Effector memory CD4-positive, alpha-beta T cell (primary cell): ENCODE results near the gene OR1K1.
A peak's percentile ranks its signal among the peaks of the same experiment; 100 is the strongest.
"Not testable (repeated sequence)": the region's sequence is repeated elsewhere in the genome, so short reads cannot be mapped to it uniquely, and the experiment has no call there.

Experiments used
- DNase-seq, 3 donors: peaks; one replicate each; pipeline ENCODE4 v3.0.0-alpha.2; 2020
- H3K27ac ChIP-seq: 2 replicates; pipeline ENCODE4 v1.7.0; 2013; ENCODE audit warnings: mild to moderate bottlenecking, low read length, moderate library complexity; ENCODE audit not compliant: insufficient read depth, poor library complexity, severe bottlenecking
- H3K27me3 ChIP-seq: replicated peaks from 2 replicates; pipeline ENCODE4 v1.7.0; 2013; ENCODE audit warnings: mild to moderate bottlenecking, low read length; ENCODE audit not compliant: insufficient read depth, control insufficient read depth, poor library complexity, severe bottlenecking
- H3K36me3 ChIP-seq: 2 replicates; pipeline ENCODE4 v1.7.0; 2013; ENCODE audit warnings: mild to moderate bottlenecking, low read length, moderate library complexity; ENCODE audit not compliant: control insufficient read depth, insufficient read depth
- H3K4me1 ChIP-seq: 2 replicates; pipeline ENCODE4 v1.7.0; 2013; ENCODE audit warnings: low read length, mild to moderate bottlenecking; ENCODE audit not compliant: control insufficient read depth, insufficient read depth, poor library complexity, severe bottlenecking
- H3K4me3 ChIP-seq: 2 replicates; pipeline ENCODE4 v1.7.0; 2013; ENCODE audit warnings: low read length, low read depth, mild to moderate bottlenecking; ENCODE audit not compliant: insufficient read depth, poor library complexity, severe bottlenecking
- H3K9me3 ChIP-seq: 2 replicates; pipeline ENCODE4 v1.7.0; 2013; ENCODE audit warnings: mild to moderate bottlenecking, low read length, moderate library complexity; ENCODE audit not compliant: control insufficient read depth

The OR1K1 gene

DNA sequence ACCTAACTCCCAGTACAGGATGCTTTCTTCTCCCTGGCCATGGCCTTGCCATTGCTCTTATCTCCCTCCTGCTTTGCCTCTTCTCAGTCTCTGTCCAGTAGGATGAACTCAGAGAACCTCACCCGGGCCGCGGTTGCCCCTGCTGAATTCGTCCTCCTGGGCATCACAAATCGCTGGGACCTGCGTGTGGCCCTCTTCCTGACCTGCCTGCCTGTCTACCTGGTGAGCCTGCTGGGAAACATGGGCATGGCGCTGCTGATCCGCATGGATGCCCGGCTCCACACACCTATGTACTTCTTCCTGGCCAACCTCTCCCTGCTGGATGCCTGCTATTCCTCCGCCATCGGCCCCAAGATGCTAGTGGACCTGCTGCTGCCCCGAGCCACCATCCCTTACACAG, 11.1 kb upstream of the OR1K1 start, which contains the start of gene OR5C1:
OR5C1 (plus strand) TSS at position 103 of the 400 bp plus-strand sequence; CDS start at position 103, 0 bp downstream.
- Histone ChIP-seq H3K4me1 (no peaks in the 10 kb centered on the region), H3K36me3 (no peaks in the 10 kb centered on the region), H3K27me3 (no peaks in the 10 kb centered on the region), H3K4me3 (no peak within 1 kb of the TSS), H3K9me3 (no peaks in the 10 kb centered on the region), H3K27ac (no peak within 1 kb of the TSS)
- DNase-seq = no peak

DNA sequence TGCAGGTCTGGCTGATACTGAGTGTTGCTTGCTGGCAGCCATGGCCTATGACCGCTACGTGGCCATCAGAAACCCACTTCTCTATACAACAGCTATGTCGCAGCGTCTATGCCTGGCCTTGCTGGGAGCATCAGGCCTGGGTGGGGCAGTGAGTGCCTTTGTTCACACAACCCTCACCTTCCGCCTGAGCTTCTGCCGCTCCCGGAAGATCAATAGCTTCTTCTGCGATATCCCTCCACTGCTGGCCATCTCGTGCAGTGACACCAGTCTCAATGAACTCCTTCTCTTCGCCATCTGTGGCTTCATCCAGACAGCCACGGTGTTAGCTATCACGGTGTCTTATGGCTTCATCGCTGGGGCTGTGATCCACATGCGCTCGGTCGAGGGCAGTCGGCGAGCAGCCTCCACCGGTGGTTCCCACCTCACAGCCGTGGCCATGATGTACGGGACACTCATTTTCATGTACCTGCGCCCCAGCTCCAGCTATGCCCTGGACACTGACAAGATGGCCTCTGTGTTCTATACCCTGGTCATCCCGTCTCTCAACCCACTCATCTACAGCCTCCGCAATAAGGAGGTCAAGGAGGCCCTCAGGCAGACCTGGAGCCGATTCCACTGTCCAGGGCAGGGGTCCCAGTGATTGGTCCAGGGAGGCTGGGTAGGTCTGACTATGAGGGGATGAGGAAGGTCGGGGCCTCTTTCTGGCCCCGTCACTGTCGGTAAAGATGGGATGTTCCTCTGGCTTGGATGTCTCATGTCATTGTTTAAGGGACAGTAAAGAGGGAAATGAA, 10.5 kb upstream of the OR1K1 start:
- DNase-seq = no peak
- no peaks in the 10 kb centered on the region for H3K36me3 ChIP-seq
- no peaks in the 10 kb centered on the region for H3K4me1 ChIP-seq
- H3K9me3 ChIP-seq = no peaks in the 10 kb centered on the region
- H3K4me3 ChIP-seq = no peak overlapping the region
- no peak overlapping the region for H3K27ac ChIP-seq
- no peaks in the 10 kb centered on the region for H3K27me3 ChIP-seq

DNA sequence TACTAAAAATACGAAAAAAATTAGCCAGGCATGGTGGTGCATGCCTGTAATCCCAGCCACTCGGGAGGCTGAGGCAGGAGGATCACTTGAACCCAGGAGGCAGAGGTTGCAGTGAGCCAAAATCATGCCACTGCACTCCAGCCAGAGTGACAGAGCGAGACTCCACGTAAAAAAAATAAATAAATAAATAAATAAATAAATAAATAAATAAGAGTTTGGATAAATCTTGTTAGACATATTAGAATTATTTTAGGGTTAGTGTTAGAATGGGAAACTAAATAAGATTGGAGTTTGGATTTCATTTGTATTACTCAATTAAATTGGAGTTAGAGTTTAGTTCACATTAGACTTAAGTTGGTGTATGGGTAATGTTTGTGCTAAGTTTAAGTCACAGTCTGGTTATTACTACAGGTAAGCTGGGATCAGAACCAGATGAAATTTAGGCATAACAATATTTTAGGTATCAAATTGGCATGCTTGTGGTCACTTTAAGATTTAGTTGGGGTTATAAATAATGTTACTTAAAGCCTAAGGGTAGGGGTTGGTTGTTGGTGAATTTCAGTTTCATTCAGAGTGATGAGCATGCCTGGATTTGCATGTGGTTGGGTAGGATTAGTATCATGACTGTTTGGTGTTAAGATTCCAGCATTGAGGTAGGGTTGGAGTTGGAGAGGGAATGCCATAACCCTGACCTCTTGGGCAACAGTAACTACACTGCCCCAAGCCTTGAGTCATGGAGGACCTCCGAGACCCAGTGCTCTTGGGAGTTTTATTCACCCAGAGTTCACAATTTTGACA, 7.9 kb upstream of the OR1K1 start:
- Histone ChIP-seq H3K27me3 (no peaks in the 10 kb centered on the region), H3K9me3 (no peaks in the 10 kb centered on the region), H3K4me3 (no peak overlapping the region), H3K27ac (no peak overlapping the region), H3K4me1 (no peaks in the 10 kb centered on the region), H3K36me3 (no peaks in the 10 kb centered on the region)
- no peak for DNase-seq

DNA sequence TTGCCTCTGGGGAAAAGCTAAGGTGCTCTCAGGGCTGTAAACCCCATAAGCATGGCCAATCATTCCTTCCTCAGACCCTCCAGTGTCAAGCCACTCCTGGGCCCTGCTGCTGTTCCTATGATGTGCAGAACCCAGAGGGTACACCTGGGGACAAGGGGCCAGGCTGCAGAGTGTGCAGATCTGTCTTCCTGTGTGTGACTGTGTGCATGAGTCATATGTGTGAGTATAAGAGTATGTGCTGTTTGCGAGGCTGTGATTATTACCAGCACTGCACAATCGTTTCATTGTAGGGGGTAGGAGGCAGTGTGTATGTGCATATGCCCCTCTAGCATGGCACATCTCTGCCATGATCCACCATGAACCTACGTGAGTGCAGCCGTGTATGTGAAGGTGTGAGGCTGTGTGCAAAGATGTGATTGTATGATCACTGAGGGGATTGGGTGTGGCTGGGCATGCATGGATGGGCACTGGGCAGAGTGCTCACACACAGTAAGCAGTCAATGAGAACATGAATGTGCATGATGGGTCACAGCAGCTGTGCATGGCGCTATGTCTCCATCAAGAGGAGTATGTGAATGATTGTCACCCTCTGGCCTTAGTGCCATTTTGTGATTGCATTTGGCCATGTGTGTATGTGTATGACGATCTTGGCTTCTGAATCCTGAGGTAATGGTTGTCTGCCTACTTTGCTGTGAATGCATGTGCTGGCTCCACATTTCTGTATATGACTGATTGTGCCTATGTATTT, 2.4 kb upstream of the OR1K1 start:
- no peak for DNase-seq

DNA sequence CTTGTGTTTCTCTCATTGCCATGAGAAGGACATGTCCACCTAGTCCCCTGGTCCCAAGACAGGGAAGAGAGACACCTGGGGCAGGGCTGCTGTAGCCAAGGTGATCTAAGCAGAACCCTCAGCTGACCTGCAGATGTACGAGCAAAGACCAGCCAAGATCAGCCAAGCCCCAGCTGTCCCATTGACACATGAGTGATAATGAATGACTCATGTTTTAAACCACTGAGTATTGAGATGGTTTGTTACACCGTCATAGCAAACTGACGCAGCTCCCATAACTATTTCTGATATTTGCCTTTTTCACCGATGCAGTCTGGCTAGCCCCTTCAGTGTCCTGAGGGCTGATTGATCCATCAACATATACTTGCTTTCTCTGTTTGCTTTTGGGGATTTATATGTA, 6.7 kb downstream of the OR1K1 start:
- Histone ChIP-seq H3K36me3 (no peaks in the 10 kb centered on the region), H3K9me3 (no peaks in the 10 kb centered on the region), H3K4me1 (peaks cover 4% of the 10 kb centered on the region), H3K27me3 (no peaks in the 10 kb centered on the region), H3K27ac (no peak overlapping the region), H3K4me3 (no peak overlapping the region)
- no peak for DNase-seq

More for the DNA sequence above, 2.4 kb upstream of the OR1K1 start:
- Histone ChIP-seq H3K36me3 (no peaks in the 10 kb centered on the region), H3K27ac (no peak overlapping the region), H3K4me3 (no peak overlapping the region), H3K27me3 (no peaks in the 10 kb centered on the region), H3K4me1 (no peaks in the 10 kb centered on the region), H3K9me3 (no peaks in the 10 kb centered on the region)

DNA sequence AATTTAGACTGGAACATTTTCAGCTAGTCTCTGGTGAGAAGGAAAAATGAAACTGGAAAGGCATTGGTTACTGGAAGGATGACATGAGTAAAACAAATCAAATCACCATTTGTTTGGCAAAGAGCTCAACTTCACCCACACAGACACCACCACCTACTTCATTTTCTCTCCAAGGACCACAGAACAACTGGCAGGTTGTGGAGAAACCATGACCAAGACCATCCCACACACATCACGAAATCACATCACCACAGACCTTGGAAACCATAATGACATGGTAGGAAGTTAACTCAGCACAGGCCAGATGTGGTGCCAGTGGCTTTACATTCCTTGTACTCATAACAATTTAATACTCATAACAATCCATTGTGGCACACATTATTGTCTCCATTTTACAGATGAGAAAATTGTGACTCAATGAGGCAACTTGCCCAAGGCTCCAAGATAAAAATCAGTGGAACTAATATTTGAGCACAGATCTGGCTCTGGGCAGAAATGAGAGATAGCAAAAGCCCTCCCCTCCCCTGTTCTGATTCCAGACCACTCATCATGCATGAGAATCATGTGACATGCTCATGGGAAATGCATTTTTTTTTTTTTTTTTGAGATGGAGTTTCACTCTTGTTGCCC, 7.5 kb downstream of the OR1K1 start:
- H3K9me3 ChIP-seq = no peaks in the 10 kb centered on the region
- peaks cover 4% of the 10 kb centered on the region for H3K4me1 ChIP-seq
- no peak overlapping the region for H3K4me3 ChIP-seq
- H3K36me3 ChIP-seq = no peaks in the 10 kb centered on the region
- H3K27ac ChIP-seq = no peak overlapping the region
- no peak for DNase-seq
- no peaks in the 10 kb centered on the region for H3K27me3 ChIP-seq

DNA sequence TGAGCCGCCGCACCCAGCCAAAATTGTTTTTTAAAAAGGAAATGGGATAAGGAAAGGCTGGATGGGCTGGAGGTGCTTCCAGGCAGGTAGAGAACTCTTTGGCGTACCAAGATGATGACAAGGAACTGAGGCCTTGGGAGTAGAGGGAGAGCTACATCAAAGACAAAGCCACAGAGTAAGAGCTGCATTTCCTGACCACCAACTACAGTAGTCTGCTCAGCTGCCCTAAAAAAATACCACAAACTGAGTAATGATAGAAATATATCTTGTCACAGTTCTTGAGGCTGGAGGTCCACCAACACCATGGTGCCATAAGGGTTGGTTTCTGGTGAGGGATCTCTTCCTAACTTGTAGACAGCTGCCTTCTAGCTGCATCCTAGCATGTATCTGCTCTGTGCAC, 8.2 kb downstream of the OR1K1 start:
- no peak for DNase-seq

DNA sequence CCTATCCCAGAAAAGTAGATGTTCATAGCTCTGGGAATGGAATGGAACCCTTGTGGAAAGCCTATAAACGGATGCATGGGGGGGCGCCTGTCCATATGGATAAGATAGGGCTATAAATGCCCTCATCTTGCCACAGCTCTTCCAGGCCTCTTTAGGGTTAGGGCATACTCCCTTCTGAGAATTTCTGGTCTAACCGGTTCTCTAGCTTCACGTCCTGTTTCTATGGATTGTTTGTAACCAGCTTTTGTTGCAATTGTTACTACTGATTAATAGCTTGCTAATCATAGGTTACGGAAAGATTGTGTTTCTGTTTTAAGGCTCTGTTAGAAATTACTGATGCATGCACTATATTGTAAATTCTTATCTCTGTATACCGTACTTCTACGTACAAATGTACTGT, 9.3 kb downstream of the OR1K1 start:
- not testable (repeated sequence) for H3K9me3 ChIP-seq, H3K27ac ChIP-seq, H3K4me3 ChIP-seq, H3K36me3 ChIP-seq, DNase-seq, H3K4me1 ChIP-seq, H3K27me3 ChIP-seq

More for the DNA sequence above, 8.2 kb downstream of the OR1K1 start:
- no peak overlapping the region for H3K27ac ChIP-seq
- H3K9me3 ChIP-seq = no peaks in the 10 kb centered on the region
- H3K4me3 ChIP-seq = no peak overlapping the region
- H3K27me3 ChIP-seq = no peaks in the 10 kb centered on the region
- H3K4me1 ChIP-seq = peaks cover 4% of the 10 kb centered on the region
- no peaks in the 10 kb centered on the region for H3K36me3 ChIP-seq

DNA sequence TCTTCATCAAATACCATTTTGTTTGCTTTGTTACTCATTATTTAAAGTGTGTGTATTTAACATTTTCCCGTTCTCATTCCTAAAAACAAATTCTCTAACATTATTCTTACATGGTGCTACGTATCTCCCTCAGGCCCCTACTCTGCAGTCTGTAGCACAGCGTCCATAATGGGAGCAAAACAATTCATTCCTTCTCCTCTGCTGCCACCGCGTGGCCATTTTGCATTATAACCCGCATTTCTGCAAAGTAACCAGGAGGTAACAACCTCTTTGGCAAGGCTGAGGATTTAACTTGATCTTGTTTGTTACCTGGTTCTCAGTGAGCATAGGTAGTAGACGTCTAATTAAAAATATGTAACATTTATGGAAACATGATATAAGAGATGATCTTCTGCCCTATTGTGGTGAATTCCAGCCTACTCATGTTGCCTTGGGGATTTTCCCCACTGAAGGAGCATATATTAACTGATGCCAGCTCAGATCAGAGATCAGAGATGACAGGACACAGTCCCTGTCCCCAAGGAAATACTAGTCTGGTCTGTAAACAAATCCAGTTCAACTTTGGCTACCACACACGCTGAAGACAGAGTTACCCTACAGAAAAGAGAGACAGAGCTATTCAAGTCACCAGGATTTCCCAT, 10.5 kb downstream of the OR1K1 start:
- H3K4me1 ChIP-seq = peaks cover 4% of the 10 kb centered on the region
- no peak overlapping the region for H3K27ac ChIP-seq
- H3K36me3 ChIP-seq = no peaks in the 10 kb centered on the region
- no peaks in the 10 kb centered on the region for H3K27me3 ChIP-seq
- no peaks in the 10 kb centered on the region for H3K9me3 ChIP-seq
- H3K4me3 ChIP-seq = no peak overlapping the region
- peak; percentile 41 to 64 (median 50) for DNase-seq
